ENCODE measurements around the gene CFAP73. TPM values are rescaled to one million over a fixed set of nuclear protein-coding genes. Genes with fewer than 3 reads are reported as not detected.

CFAP73 gene
- total RNA-seq, 1 experiment from 2014 or later = 0.23 TPM

DNA sequence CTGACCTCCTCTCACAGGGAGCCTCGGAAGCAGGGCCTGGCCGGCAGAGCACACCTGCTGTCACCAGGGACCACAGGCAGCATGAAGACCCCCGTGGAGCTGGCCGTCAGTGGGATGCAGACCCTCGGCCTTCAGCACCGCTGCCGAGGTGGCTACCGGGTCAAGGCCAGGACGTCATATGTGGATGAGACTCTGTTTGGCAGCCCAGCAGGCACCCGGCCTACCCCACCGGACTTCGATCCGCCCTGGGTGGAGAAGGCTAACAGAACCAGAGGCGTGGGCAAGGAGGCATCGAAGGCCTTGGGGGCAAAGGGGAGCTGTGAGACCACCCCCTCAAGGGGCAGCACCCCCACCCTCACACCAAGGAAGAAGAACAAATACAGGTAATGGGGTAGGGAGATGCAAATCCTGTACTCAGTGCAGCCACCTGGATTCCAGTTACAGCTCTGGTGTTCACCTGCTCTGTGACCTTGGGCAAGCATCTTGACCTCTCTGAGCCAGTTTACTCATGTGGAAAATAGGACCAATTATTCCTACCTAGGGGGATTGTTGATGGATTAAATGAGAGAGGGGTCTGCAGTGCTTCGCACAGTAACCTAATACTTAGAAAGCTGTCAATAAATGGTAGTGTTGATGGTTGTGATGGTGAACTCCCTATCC lies 37.3 kb downstream of the CFAP73 start:
- H3K4me1 ChIP-seq = peaks cover 7% of the 10 kb centered on the region; the same call in 1 of the 2 replicates
- no peaks in the 10 kb centered on the region for H3K27me3 ChIP-seq (replicated peaks; ENCODE audit: control insufficient read depth, insufficient read depth, low read length)
- peak overlapping the region; percentile 93 for H3K4me3 ChIP-seq (ENCODE audit: low read depth, low read length)
- no peaks in the 10 kb centered on the region for H3K9me3 Mint-ChIP-seq (ENCODE audit: unreplicated experiment)
- TF ChIP-seq, protein P1, sequence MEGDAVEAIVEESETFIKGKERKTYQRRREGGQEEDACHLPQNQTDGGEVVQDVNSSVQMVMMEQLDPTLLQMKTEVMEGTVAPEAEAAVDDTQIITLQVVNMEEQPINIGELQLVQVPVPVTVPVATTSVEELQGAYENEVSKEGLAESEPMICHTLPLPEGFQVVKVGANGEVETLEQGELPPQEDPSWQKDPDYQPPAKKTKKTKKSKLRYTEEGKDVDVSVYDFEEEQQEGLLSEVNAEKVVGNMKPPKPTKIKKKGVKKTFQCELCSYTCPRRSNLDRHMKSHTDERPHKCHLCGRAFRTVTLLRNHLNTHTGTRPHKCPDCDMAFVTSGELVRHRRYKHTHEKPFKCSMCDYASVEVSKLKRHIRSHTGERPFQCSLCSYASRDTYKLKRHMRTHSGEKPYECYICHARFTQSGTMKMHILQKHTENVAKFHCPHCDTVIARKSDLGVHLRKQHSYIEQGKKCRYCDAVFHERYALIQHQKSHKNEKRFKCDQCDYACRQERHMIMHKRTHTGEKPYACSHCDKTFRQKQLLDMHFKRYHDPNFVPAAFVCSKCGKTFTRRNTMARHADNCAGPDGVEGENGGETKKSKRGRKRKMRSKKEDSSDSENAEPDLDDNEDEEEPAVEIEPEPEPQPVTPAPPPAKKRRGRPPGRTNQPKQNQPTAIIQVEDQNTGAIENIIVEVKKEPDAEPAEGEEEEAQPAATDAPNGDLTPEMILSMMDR (IDR thresholded peaks at IDR 0.05; ENCODE audit: insufficient read depth in 1 of 2, low read depth in 1 of 2, low read length in 1 of 2, severe bottlenecking in 1 of 2, unreplicated experiment in 1 of 2) = no peak
- ChIA-PET POLR2A (no interaction called here), CTCF (no interaction called here)
- H3K4me1 Mint-ChIP-seq (ENCODE audit: low read depth, unreplicated experiment) = peaks cover 16% of the 10 kb centered on the region
- DNase-seq = no peak
- peaks cover 70% of the 10 kb centered on the region for H3K36me3 Mint-ChIP-seq (ENCODE audit: insufficient read depth, unreplicated experiment)
- H3K9me3 ChIP-seq = no peaks in the 10 kb centered on the region
- intact Hi-C loops (cut with micrococcal nuclease; ENCODE audit: unreplicated experiment) = no loop called here
- H3K27me3 Mint-ChIP-seq (ENCODE audit: insufficient read depth, unreplicated experiment) = no peaks in the 10 kb centered on the region
- BruUV-seq (replicated peaks) = no TSS peak
- peak overlapping the region; percentile 88 for H3K27ac Mint-ChIP-seq (ENCODE audit: unreplicated experiment)
- peaks cover 4% of the 10 kb centered on the region; the same call in 1 of the 2 replicates for H3K36me3 ChIP-seq (ENCODE audit: control insufficient read depth, insufficient read depth, low read length)
- H3K4me3 Mint-ChIP-seq (ENCODE audit: unreplicated experiment) = peak overlapping the region; percentile 87

DNA sequence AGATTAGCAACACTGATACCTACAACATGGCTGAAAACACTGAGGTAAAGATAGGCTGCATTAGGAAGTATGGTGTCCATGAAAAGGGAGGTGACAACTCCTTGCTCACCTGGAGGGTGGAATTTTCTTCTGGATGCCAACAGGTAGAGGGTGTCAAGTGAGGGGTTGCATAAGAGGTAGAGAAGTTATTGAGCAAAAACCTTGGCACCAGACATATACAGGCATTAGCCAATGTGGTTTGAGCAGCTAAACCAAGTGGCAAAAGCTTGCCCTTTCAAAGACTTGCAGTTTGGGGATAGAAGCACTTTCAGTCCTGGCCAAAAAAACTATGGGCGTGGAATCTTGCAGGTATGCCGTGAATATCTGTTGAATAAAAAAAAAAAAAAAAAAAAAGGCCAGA lies 39.8 kb downstream of the CFAP73 start:
- H3K4me3 Mint-ChIP-seq (ENCODE audit: unreplicated experiment) = no peak overlapping the region
- no peaks in the 10 kb centered on the region for H3K9me3 Mint-ChIP-seq (ENCODE audit: unreplicated experiment)
- Histone ChIP-seq H3K4me3 (ENCODE audit: low read depth, low read length) (no peak overlapping the region), H3K27me3 (replicated peaks; ENCODE audit: control insufficient read depth, insufficient read depth, low read length) (no peaks in the 10 kb centered on the region), H3K9me3 (no peaks in the 10 kb centered on the region), H3K36me3 (ENCODE audit: control insufficient read depth, insufficient read depth, low read length) (peaks cover 5% of the 10 kb centered on the region; the same call in 1 of the 2 replicates), H3K4me1 (peaks cover 11% of the 10 kb centered on the region)
- ChIA-PET CTCF (no interaction called here), POLR2A (no interaction called here)
- peaks cover 23% of the 10 kb centered on the region for H3K4me1 Mint-ChIP-seq (ENCODE audit: low read depth, unreplicated experiment)
- TF ChIP-seq, protein P1 (IDR thresholded peaks at IDR 0.05; ENCODE audit: insufficient read depth in 1 of 2, low read depth in 1 of 2, low read length in 1 of 2, severe bottlenecking in 1 of 2, unreplicated experiment in 1 of 2) = no peak
- H3K36me3 Mint-ChIP-seq (ENCODE audit: insufficient read depth, unreplicated experiment) = peaks cover 71% of the 10 kb centered on the region
- no peaks in the 10 kb centered on the region for H3K27me3 Mint-ChIP-seq (ENCODE audit: insufficient read depth, unreplicated experiment)
- DNase-seq = no peak
- H3K27ac Mint-ChIP-seq (ENCODE audit: unreplicated experiment) = no peak overlapping the region
- BruUV-seq (replicated peaks) = no TSS peak
- intact Hi-C loops (cut with micrococcal nuclease; ENCODE audit: unreplicated experiment) = no loop called here

DNA sequence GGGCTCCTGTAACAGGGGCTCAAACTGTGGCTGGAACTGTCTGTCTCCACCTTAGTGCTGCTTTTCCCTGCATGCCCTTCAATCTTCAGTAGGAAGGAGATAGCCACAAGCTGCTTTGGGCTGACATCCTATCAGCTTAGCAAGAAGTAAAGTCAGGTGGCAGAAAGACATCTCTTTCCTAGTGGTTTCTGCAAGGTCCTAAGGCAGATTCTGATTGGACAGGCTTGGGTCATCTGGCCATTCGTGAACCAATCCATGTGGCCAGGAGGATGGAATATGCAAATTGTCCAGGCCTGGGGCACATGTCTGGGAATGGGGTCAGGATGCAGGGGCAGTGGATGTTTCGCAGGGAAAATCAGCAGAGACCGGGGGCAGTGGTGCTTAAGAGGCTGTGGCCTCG lies 41.2 kb downstream of the CFAP73 start:
- DNase-seq = peak; percentile 67 to 75
- H3K27ac Mint-ChIP-seq (ENCODE audit: unreplicated experiment) = no peak overlapping the region
- H3K36me3 ChIP-seq (ENCODE audit: control insufficient read depth, insufficient read depth, low read length) = peaks cover 5% of the 10 kb centered on the region; the same call in 1 of the 2 replicates
- H3K4me3 ChIP-seq (ENCODE audit: low read depth, low read length) = no peak overlapping the region
- TF ChIP-seq, protein P1 (IDR thresholded peaks at IDR 0.05; ENCODE audit: insufficient read depth in 1 of 2, low read depth in 1 of 2, low read length in 1 of 2, severe bottlenecking in 1 of 2, unreplicated experiment in 1 of 2) = no peak
- peaks cover 23% of the 10 kb centered on the region for H3K4me1 Mint-ChIP-seq (ENCODE audit: low read depth, unreplicated experiment)
- H3K9me3 Mint-ChIP-seq (ENCODE audit: unreplicated experiment) = no peaks in the 10 kb centered on the region
- POLR2A ChIA-PET = interaction anchor here (0.6 to 1.0 kb wide), 2 partner anchors 31 to 144 kb away, joined by 3 to 6 read pairs; partner anchors contain the start of gene SLC8B1
- no peaks in the 10 kb centered on the region for H3K27me3 Mint-ChIP-seq (ENCODE audit: insufficient read depth, unreplicated experiment)
- peaks cover 11% of the 10 kb centered on the region for H3K4me1 ChIP-seq
- intact Hi-C loops (cut with micrococcal nuclease; ENCODE audit: unreplicated experiment) = no loop called here
- no peak overlapping the region for H3K4me3 Mint-ChIP-seq (ENCODE audit: unreplicated experiment)
- H3K9me3 ChIP-seq = no peaks in the 10 kb centered on the region
- H3K27me3 ChIP-seq (replicated peaks; ENCODE audit: control insufficient read depth, insufficient read depth, low read length) = no peaks in the 10 kb centered on the region
- no TSS peak for BruUV-seq (replicated peaks)
- peaks cover 63% of the 10 kb centered on the region for H3K36me3 Mint-ChIP-seq (ENCODE audit: insufficient read depth, unreplicated experiment)
- CTCF ChIA-PET = no interaction called here
